GM12875 (cell line): ENCODE measurements around the gene PDCD11.

ENCODE experiments used
- H3K4me3 ChIP-seq: one replicate; pipeline ENCODE4 v1.5.1; 2011; ENCODE audit warnings: low read depth, low read length, control low read depth
- TF ChIP-seq, protein P1 (sequence below): IDR thresholded peaks from 2 replicates; pipeline ENCODE4 v1.5.1; 2011; ENCODE audit warnings: low read depth, mild to moderate bottlenecking, control low read depth, inconsistent platforms, low read length, moderate library complexity, borderline replicate concordance; ENCODE audit not compliant: insufficient read depth

PDCD11 gene

DNA sequence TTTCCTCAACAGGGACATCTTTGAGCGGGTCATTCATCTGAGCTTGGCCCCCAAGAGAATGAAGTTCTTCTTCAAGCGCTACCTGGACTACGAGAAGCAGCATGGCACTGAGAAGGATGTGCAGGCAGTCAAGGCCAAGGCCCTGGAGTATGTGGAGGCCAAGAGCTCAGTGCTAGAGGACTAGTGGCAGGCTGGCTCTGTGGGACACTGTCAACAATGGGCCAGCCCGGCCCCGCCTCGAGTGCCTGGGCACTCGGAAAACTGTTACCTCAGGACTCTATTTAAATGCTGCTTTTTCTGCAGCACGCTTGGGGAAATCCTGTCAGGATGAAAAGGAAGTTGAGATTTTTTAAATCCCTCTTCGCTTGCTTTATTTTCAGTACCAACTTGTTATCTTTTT lies 48.9 kb downstream of the PDCD11 start:
- no peak overlapping the region for H3K4me3 ChIP-seq
- TF ChIP-seq, protein P1, sequence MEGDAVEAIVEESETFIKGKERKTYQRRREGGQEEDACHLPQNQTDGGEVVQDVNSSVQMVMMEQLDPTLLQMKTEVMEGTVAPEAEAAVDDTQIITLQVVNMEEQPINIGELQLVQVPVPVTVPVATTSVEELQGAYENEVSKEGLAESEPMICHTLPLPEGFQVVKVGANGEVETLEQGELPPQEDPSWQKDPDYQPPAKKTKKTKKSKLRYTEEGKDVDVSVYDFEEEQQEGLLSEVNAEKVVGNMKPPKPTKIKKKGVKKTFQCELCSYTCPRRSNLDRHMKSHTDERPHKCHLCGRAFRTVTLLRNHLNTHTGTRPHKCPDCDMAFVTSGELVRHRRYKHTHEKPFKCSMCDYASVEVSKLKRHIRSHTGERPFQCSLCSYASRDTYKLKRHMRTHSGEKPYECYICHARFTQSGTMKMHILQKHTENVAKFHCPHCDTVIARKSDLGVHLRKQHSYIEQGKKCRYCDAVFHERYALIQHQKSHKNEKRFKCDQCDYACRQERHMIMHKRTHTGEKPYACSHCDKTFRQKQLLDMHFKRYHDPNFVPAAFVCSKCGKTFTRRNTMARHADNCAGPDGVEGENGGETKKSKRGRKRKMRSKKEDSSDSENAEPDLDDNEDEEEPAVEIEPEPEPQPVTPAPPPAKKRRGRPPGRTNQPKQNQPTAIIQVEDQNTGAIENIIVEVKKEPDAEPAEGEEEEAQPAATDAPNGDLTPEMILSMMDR, result no peak

DNA sequence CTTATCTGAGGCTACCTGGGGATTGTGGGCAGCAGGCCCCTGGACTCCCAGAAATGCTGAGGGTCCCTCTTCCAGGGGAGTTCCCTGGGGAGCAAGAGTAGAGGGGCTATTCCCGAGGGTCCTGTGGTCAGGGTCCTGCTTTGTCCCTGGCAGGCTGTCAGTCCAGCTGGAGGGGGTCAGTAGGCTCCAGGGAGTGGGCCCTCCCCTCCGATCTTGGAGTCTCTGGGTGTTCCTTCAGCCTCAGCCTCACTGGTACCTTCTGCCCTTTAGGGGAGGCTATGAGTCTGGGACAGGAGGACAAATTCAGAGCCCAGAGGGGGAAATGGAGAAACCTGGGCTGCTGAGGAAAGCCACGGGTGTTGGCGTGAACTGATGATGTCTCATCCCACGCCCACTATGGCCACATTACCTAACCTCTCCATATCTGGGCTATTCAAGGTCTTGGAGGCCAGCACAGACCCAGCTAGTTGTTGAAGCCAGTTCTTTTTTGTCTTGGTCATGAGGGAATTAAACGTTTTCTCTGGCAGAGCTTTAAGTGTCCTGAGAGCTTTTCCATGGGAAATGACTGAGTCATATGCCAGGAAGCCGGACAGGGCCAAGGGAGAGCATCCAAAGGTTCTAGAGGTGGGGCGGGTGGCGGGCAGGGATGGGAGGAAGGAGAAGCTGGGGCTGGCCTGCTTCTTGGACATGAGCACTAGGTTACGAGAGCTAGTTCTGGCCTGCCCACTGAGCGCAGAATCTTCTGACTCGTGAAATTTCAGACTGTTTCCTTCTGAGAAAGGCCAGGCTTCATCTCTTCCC lies 49.5 kb downstream of the PDCD11 start:
- TF ChIP-seq, protein P1, result no peak
- H3K4me3 ChIP-seq, result no peak overlapping the region

DNA sequence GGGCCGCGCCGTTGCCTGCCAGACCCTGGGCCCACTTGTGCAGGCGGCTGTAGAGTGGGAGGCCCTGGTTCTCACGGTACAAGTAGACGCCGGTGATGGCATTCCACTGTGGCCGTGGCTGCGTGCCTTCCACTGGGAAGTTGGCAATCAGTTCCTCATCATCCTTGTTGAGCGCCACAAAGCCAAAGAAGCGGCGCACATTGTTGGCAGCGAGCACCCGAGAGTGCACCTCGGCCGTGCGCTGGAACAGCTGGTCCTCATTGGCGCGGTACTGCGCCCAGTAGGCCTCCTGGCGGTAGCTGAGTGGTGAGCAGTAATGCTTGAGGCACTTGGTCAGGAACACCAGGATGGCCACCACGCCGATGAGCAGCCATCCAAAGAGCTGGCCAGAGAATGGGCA lies 50.8 kb downstream of the PDCD11 start:
- TF ChIP-seq, protein P1, result no peak

GRCh38 chr10:103448746-103449145 lies 52.3 kb downstream of the PDCD11 start:
- TF ChIP-seq, protein P1, result no peak

More for the DNA sequence above, 50.8 kb downstream of the PDCD11 start:
- H3K4me3 ChIP-seq, result no peak overlapping the region

DNA sequence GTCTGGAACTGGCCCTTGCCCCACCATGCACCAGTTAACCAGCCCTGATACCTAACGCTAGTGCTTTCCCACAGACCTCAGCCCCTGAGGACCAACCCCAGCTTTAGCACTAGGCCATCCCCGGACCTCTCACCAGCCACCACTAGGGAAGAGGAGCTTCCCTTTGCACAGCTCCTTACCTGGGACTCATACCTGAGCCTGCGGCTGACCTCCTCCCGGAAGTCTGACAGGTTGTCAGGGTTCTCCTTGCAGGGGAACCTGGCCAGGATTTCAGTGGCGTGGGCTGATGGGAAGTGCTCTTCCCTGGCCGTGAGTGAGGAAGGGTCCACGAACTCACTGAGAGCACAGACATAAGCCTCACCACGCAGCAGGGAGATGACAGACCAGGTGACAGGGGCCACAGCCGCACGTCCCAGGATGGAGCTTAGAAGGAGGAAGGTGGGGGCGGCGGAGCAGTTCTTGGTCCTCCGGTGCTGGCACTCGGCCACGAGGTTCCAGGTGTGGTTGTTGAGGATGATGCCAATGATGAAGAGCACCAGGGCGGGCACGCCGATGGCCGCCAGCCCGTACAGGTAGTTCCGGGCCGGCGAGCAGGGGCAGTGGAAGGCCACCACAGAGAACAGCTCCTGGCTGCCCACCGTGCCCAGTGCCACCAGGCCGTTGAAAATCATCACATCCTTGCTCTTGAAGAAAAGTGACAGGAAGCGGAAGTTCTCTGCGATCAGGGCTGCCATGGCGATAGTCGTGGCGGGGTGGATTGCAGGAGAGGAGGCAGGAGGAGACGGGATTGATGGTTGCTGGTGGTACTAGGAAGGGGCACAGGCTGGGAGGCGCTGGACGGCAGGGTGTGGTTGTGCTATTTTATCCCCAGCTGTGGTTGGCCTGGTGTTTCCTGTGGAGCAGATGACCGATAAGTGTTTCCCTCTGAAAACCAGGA lies 53.0 kb downstream of the PDCD11 start:
- TF ChIP-seq, protein P1, result no peak
- no peak overlapping the region for H3K4me3 ChIP-seq

More at GRCh38 chr10:103448746-103449145, 52.3 kb downstream of the PDCD11 start:
- H3K4me3 ChIP-seq, result no peak overlapping the region

GRCh38 chr10:103450201-103450695 lies 53.8 kb downstream of the PDCD11 start:
- TF ChIP-seq, protein P1, result no peak
- no peak overlapping the region for H3K4me3 ChIP-seq
